AG09309 (cell line): ENCODE results near the gene NKD2.

Experiments used
- DNase-seq: peaks from one replicate; pipeline ENCODE4 v3.0.0-alpha.2; 2010; ENCODE audit warnings: low read depth
- H3K4me3 ChIP-seq: 2 replicates; pipeline ENCODE4 v1.5.1; 2011; ENCODE audit warnings: mild to moderate bottlenecking, low read depth, low read length, moderate library complexity; ENCODE audit not compliant: control insufficient read depth
- TF ChIP-seq, protein P1 (sequence below): IDR thresholded peaks from 2 replicates; pipeline ENCODE4 v1.5.1; 2011; ENCODE audit warnings: mild to moderate bottlenecking, low read depth, low read length, inconsistent platforms; ENCODE audit not compliant: insufficient read depth, control insufficient read depth; ENCODE audit errors: missing control alignments

The NKD2 gene

DNA sequence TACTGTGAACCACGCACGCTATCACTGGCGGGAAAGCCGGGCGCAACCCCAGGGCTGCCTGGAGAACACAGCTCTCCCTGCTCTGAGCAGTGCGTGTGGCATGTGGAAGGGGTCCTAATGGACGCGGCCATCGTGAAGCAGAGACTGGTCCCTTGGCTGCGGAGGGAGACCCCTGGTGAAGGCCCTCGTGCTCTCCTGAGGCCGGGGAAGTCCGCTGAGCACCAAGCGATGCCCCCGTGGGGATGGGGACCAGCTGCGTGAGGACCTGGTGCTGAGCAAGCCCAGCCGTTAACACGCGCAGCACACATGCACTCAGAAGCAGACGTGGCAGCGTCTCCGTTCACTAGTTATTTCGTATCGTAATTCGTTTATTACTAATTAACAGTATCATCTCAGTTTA is 78.8 kb downstream of the NKD2 start:
- TF ChIP-seq, protein P1, sequence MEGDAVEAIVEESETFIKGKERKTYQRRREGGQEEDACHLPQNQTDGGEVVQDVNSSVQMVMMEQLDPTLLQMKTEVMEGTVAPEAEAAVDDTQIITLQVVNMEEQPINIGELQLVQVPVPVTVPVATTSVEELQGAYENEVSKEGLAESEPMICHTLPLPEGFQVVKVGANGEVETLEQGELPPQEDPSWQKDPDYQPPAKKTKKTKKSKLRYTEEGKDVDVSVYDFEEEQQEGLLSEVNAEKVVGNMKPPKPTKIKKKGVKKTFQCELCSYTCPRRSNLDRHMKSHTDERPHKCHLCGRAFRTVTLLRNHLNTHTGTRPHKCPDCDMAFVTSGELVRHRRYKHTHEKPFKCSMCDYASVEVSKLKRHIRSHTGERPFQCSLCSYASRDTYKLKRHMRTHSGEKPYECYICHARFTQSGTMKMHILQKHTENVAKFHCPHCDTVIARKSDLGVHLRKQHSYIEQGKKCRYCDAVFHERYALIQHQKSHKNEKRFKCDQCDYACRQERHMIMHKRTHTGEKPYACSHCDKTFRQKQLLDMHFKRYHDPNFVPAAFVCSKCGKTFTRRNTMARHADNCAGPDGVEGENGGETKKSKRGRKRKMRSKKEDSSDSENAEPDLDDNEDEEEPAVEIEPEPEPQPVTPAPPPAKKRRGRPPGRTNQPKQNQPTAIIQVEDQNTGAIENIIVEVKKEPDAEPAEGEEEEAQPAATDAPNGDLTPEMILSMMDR, result no peak
- no peak for DNase-seq
- H3K4me3 ChIP-seq, result no peak overlapping the region

DNA sequence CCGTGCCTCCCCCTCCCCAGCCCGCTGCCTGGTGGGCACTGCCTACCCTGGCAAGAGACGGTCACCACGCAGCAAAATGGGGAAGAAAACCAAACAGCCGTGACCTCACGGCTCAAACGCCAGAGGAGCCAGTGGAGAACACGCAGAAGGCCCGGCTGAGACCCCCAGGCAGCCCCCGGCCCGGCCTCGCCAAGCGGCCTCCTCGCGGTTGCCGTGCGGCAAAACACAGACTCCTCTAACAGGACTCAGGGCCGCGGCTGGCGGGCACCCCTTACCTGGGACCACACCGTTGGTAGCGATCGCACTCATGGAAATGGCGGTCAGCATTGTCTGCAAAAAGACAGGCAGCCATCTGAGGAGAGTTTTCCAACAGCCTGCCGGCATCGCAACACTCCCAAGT is 79.4 kb downstream of the NKD2 start:
- DNase-seq, result no peak
- TF ChIP-seq, protein P1, result no peak
- H3K4me3 ChIP-seq, result no peak overlapping the region
